HG03432 (cell line): ENCODE results near the gene MBD3L2B.

ENCODE experiments used
- ATAC-seq: cut with Tn5 transposase; IDR thresholded peaks from one replicate; pipeline ENCODE4 v1.9.1; 2021; ENCODE audit warnings: mild to moderate bottlenecking, moderate library complexity; ENCODE audit not compliant: unreplicated experiment

MBD3L2B gene

DNA sequence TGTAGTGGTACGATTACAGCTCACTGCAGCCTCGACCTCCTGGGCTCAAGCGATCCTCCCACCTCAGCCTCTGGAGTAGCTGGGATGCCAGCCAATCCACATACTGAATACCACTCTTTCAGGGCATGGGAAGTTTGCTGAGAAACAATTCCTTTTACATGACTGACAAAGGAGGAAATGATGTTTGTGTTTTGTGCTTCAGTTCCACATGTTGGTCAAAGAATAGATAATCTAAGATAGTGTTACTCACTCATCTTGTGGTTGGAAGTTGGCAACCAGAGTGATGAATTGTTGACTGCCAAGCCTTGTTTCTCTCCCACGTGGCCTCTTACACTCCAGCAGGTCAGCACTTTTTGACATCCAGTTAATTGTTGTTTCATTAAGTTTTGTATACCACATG, 7.6 kb downstream of the MBD3L2B start:
- no peak for ATAC-seq

DNA sequence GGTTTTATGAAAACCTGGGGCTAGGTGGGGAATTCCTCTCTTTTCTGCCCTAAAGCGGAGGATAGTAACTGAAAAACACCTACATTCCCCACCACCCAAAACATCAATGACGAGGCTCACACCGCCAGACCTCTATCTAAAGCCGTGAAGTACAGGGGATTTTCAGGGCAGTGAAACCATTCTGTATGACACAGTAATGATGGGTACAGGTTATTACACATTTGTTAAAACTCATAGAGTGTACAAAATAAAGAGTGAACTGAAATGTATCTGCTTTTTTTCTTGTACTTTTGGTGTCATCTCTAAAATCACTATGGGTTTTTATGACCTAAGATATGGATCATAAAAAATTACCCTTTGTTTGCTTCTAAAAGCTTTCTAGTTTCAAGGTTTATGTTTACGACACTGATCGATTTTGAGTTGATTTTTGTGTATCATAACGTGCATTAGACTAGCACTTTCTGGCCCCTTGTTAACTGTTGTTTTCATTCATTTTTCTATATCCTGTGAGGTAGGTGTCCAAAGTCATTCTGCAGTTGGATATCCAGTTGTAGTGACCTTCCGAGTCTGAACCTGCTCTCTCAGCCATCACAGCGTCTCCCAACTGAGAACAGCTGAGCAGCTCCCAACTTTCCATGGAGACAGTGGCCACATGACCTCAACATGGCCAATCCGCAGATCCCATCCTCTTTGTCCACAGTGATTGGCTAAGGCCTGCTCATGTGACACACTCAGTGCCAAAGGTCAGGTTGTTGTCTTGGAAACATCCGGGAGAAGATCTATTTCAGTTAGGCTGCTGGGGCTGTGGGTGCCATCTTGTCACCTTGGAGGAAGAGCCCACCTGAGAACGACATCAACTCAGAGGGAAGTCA, 10.3 kb downstream of the MBD3L2B start:
- no peak for ATAC-seq

DNA sequence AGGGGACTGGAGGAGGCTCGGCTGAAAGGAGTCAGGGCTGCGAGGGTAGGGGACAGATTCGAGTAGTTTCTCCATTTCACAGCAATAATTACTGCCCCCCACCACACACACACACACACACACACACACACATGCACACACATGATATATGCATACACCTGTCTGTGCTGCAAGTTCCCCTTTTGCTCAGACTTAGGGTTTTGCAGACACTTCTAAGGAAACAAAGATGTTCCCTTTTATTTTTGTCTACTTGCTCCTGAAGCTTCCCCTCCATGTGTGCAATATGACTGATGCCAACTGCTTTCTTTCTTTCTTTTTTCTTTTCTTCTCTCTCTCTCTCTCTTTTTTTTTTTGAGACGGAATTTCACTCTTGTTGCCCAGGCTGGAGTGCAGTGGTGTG, 13.4 kb downstream of the MBD3L2B start:
- no peak for ATAC-seq

DNA sequence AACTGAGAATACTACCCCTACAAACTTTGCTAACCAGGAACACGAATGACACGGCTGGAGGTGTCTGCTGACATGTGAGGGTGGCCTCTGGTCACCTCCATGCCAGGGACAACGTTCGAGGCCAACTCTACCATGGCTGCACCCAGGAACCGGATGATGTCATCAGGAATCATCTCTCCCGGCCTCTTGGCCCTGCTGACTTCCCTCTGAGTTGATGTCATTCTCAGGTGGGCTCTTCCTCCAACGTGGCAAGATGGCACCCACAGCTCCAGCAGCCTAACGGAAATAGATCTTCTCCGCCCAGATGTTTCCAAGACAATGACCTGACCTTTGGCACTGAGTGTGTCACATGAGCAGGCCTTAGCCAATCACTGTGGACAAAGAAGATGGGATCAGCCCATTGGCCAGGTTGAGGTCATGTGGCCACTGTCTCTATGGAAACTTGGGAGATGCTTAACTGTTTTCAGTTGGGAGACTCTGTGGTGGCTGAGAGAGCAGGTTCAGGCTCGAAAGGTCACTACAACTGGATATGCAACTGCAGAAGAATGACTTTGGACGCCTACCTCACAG, 15.0 kb downstream of the MBD3L2B start:
- ATAC-seq: no peak

DNA sequence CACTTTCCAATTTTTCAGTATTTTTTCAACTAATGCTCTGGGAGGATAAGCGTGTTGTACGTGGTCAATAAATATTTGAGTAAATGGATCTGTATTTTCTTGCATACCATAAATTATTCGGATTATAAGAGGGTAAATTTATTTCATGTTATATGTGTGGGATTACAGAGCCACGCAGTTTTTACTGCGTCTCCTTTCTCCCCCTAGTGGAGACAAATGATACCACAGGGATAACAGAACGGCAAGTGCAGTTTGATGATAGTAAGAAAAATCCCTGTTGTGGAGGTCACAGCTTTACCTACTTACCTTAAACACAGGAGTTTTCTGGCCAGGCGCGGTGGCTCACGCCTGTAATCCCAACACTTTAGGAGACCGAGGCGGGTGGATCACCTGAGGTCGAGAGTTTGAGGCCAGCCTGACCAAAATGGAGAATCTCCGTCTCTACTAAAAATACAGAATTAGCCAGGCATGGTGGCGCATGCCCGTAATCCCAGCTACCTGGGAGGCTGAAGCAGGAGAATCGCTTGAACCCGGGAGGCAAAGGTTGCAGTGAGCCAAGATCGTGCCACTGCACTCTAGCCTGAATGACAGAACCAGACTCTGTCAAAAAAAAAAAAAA, 16.8 kb downstream of the MBD3L2B start:
- ATAC-seq: no peak

DNA sequence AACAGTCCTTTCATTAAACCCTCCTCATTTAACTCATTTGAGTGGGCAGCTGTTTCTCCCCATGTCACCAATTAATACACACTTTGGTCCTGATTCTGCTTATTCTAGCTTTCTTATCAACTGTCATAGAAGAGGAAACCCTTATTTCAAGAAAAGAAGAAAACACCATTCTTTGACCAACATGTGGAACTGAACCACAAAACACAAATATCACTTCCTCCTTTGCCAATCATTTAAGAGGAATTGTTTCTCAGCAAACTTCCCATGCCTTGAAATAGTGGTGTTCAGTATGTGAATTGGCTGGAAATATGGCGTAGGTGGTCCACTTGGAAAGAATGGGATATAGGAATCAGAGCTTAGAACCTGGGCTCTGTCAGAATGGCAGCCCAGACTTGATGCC, 20.4 kb downstream of the MBD3L2B start:
- ATAC-seq: no peak

DNA sequence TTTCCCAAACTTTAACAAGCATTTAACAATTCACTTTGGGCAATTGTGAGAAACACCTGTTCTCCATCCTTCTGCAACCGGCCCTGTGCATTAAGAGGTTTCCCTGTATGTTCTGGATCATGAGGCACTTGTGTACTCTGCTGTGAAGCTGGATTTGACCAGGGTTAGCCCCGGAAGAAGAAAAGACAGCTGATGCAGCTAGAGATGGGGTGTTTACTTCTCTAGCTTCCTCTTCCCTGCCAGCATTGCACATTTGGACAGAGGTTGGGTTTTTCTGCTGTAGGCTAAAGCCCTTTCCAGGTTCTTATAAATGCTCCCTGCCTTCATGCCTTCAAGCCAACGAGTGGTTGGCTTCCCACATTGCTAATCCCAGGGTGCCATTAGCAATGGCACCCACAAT, 20.9 kb downstream of the MBD3L2B start:
- ATAC-seq: no peak

DNA sequence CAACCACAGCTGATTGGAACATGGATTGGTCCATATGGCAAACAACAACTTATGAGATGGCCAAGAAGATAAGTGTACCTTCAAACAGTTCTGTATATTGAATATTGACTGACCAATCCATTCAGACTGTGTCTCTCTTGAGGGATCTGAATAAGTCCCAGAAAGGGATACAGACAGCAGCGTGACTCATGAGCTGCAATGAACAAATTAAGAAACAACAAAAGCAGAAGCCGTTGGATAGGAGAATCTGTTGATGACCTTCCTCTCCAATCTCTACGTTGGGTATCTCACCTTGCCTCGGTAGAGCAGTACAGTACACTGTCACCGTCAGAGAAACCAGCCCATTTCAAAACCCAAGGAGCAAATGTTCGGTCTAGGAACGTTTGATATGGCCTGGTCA, 21.3 kb downstream of the MBD3L2B start:
- no peak for ATAC-seq

DNA sequence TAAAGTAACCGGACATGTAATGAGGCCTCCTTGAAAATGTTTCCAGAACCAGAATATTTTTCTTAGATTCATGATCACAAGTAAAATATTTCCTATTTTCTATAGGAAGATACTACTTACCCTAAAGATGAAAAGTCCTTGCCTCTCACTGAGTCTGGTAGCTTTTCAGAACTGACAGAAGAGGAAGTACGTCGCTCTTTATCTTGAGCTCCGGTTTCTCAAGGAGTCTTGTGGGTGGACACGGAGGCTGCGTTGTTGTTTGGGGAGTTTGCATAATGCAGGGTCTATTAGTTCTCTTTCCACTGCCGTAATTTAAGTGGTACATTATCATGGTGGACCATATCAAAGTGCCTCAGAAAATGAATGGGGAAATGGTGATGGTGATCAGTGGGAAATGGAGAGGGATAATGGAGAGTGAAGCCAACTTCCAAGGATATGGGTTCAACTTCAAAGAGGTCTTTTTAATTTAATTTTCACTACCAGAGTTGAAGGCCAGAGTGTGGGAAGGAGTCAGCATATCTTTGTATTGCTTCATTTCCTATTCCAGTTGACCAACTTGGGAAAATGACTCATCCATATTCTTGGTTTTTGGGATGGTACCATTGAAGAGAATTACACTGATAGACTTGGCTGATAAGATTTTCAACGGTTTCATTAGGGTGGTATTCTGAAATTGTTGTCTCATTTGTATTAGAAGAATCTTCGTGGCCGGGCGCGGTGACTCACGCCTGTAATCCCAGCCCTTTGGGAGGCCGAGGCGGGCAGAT, 23.4 kb downstream of the MBD3L2B start:
- no peak for ATAC-seq

DNA sequence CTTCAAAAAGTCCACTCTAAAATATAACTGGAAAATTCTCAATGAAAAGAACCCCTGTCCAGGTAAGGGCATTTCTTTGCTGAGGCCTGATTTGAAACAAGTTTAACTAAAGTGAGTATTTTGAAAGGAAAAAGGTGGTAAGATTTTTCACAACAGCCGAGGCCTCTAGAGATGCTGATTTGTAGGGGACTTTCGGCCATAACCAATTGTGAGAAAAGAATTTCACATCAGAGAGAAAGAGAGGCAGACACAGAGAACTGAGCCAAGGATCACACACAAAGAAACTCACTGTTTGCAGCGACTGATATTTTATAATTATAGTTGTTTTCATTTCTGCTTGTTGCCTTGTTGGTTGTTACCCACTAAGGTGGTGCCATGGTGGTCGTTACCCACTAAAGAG, 24.4 kb downstream of the MBD3L2B start:
- ATAC-seq: no peak

DNA sequence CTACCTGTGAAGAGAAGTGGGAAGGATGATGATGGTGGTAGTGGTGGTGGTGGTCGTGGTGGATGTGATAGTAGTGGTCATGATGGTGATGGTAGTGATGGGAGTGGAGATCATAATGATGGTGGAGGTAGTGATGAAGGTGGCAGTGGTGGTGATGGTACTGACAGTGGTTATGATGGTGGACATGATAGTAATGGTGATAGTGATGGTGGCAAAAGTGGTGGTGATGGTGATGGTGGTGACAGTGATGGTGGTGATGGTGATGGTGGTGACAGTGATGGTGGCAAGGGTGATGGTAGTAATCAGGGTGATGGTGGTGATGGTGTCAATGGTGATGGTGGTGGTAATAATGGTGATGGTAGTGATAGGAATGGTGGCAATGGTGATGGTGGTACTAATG, 26.2 kb downstream of the MBD3L2B start:
- ATAC-seq: no peak

DNA sequence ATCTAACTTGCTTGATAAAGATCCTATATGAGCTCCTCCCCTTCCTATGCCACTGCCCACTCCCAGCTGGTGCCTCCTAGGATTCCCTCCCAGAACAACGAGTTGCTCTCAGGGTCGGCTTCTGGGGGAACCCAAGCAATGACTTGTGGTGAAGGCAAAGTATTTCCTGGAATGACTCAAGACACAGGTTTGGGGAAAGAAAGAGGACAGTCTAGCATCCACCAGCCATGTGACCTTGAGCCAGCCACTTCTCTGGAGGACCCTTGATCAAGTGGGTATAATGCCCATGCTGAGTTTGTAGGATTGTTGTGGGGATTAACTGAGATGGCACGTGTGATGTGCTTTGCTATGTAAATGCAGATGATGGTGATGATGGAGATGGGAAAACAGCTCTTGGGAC, 33.0 kb downstream of the MBD3L2B start:
- ATAC-seq: no peak

DNA sequence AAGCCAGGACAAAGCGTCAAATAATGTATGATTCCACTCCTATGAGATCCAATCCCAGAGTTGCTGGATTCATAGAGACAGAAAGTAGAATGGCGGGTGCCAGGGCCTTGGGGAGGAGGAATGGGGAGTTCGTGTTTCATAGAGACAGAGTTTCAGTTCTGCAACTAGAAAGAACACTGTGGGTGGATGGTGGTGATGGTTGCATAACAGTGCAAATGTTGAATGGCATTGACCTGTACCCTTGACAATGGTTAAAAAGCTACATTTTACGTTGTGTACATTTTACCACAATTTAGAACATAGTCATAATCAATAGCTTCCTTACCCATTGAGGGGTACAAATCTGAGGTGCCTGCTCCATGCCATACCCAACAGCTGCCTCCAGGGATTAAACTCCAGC, 33.4 kb downstream of the MBD3L2B start:
- no peak for ATAC-seq

DNA sequence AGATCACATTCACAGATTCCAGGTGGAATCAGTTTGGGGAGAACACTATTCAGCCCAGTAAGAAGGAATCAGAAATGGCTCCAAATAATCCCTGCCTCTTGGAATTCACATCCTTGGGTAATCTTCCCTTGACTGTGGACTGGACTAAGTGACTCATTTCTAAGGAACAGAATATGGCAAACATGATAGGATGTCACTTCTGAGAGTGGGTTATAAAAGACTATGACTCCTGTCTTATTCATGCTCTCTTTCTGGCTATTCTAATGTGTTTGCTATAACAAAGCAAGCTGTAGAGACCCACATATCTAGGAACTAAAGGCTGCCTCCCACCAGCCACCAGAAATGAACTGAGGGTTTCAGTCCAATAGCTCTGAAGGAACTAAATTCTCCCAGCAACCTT, 37.8 kb downstream of the MBD3L2B start:
- no peak for ATAC-seq

DNA sequence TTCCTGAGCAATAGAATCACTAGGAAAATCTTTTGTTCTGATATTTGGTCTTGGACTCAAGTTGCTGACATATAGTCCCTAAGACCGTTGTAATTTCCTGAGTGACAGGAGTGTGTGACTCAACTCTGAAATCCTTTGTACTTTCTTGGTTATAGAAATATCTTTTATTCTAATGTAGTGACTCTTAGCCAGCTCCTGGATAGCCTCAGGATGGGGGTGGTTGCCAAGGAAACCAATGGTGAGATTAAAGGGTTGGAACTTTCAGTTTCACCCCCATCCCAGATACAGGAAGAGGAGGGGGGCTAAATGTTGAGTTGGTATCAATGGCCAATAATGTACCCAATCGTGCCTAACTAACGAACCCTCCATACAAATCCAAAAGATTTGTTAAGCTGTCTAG, 41.8 kb downstream of the MBD3L2B start:
- no peak for ATAC-seq

DNA sequence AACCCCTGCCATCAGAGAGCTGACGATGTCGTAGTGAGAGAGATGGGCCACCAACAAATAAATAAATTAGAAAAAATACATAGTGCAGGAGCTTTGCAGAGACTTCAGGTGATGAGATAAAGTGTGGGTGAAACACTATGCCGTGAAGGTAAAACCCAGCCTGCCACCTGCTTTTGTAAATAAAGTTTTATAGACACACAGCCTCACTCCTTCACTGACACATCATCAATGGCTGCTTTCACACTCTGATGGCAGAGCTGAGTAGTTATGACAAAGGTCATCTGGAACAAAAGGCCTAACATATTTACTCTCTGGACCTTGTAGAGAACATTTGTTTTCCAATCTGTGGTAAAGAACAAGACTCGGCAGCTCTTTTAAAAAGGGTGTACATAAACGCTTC, 45.0 kb downstream of the MBD3L2B start:
- no peak for ATAC-seq

DNA sequence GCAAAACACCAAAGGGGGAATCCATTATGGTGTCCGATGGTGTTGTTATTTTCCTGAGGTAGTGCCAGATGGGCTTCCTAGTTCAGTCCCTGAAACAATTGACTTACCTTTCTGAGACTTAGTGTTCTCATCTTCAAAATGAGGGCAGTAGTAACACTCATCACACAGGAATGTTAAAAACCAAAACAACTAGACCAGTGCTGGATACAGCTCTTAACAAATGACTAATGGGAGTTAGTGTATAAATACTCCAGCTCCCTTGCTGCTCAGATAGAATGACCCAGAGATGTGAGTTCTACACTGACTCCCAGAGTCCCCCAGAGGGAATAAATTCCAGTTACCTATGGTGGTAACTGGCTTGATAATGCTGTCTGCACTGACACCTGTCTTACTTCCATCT, 49.9 kb downstream of the MBD3L2B start:
- ATAC-seq: no peak

DNA sequence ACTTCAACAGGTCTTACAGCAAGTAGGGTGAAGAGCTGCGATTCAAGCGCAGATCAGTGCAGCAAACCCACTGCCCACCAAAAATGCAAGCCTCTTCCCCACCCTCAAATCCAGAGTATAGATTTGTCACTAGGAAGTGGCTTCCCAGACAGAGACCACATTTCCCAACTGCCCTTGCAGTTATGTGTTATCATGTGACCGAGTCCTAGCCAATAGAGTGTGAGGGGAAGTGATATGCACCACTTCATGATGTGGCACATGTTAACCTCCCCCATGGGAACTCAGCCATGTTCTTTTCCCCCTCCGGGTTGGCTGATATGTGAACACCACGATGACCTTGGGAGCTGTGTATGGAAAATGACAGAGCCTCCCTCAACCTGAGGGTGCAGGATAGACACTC, 50.8 kb downstream of the MBD3L2B start:
- ATAC-seq: no peak

DNA sequence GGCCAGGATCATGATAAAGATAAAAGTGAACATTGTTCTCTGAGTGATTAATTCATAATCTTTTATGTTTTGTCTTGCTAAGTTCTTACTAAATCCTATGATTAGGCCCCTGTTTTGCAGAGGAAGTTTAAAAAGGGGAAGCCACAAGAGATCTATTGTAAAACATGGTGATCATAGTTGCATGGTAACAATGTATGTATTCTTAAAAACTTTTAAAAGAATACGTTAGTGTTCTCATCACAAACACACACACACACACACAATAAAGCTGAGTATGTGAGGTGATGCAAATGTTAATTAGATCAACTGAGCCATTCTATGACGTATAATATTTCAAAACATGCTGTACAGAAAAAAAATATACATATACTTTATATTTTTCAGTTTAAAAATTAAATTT, 51.2 kb downstream of the MBD3L2B start:
- no peak for ATAC-seq

DNA sequence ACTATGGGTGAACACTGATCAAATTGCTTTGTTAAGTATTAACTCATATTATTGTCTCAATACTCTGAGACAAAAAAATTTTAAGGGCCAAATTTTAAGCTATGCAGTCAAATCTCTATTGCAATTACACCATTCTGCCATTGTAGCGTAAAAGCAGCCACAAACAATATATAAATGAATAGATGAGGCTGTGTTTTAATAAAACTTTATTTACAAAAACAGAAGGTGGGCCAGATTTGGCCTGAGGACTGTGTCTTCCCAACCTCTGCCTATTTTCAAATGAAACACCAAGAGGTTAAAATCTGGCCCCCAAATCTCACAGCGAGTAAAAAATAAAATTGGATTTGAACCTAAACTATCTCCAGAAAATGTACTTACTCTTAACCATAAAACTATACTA, 51.7 kb downstream of the MBD3L2B start:
- no peak for ATAC-seq
